Loucy (cell line): Measurements from ENCODE around the gene PPIE.

Experiments used
- H2AFZ ChIP-seq: fragments of 200-600 bp; sonication (generic); 2 replicates; pipeline ENCODE4 v1.6.0; 2016; ENCODE audit warnings: antibody characterized with exemption, mild to moderate bottlenecking, low read length, moderate library complexity
- H3F3A ChIP-seq: fragments of 200-600 bp; 2 replicates; pipeline ENCODE4 v1.6.0; 2016; ENCODE audit warnings: antibody characterized with exemption, low read depth, mild to moderate bottlenecking
- H3K27me3 ChIP-seq: fragments of 200-600 bp; sonication (generic); 2 replicates; pipeline ENCODE4 v1.6.1; 2014; ENCODE audit warnings: low read length, mild to moderate bottlenecking; ENCODE audit not compliant: insufficient read depth, poor library complexity, severe bottlenecking
- H3K36me3 ChIP-seq: fragments of 200-600 bp; sonication (generic); 2 replicates; pipeline ENCODE4 v1.6.1; 2016; ENCODE audit warnings: low read length; ENCODE audit not compliant: insufficient read depth
- H3K4me1 ChIP-seq: fragments of 200-600 bp; sonication (generic); 2 replicates; pipeline ENCODE4 v1.5.1; 2014; ENCODE audit warnings: low read length, mild to moderate bottlenecking; ENCODE audit not compliant: insufficient read depth, poor library complexity, severe bottlenecking
- H3K4me2 ChIP-seq: fragments of 200-600 bp; sonication (generic); 2 replicates; pipeline ENCODE4 v1.6.0; 2014; ENCODE audit warnings: antibody characterized with exemption, low read length, low read depth, mild to moderate bottlenecking; ENCODE audit not compliant: poor library complexity, severe bottlenecking
- H3K4me3 ChIP-seq: fragments of 200-600 bp; sonication (generic); 2 replicates; pipeline ENCODE4 v1.5.1; 2014; ENCODE audit warnings: low read length, mild to moderate bottlenecking, mixed read lengths; ENCODE audit not compliant: poor library complexity, severe bottlenecking
- H3K79me2 ChIP-seq: fragments of 200-600 bp; sonication (generic); 2 replicates; pipeline ENCODE4 v1.6.1; 2014; ENCODE audit warnings: low read length; ENCODE audit not compliant: insufficient read depth
- H3K9ac ChIP-seq: fragments of 200-600 bp; sonication (generic); 2 replicates; pipeline ENCODE4 v1.6.0; 2014; ENCODE audit warnings: mild to moderate bottlenecking, low read depth, low read length, moderate library complexity; ENCODE audit not compliant: poor library complexity, severe bottlenecking
- H3K9me2 ChIP-seq: fragments of 200-600 bp; sonication (generic); replicated peaks from 2 replicates; pipeline ENCODE4 v1.6.1; 2016; ENCODE audit warnings: low read depth, low read length, mixed read lengths
- H3K9me3 ChIP-seq: fragments of 200-600 bp; sonication (generic); 2 replicates; pipeline ENCODE4 v1.6.1; 2014; ENCODE audit warnings: mild to moderate bottlenecking, antibody characterized with exemption, low read length, low read depth; ENCODE audit not compliant: insufficient read depth
- H4K20me1 ChIP-seq: fragments of 200-600 bp; sonication (generic); 2 replicates; pipeline ENCODE4 v1.6.0; 2014; ENCODE audit warnings: antibody characterized with exemption, low read length, mild to moderate bottlenecking; ENCODE audit not compliant: insufficient read depth, poor library complexity, severe bottlenecking
- CTCF ChIP-seq: fragments of 200-600 bp; sonication (generic); conservative IDR thresholded peaks from 2 replicates; pipeline ENCODE4 v1.5.1; 2014; ENCODE audit warnings: mild to moderate bottlenecking, antibody characterized with exemption, low read length
- EZH2phosphoT487 ChIP-seq: fragments of 200-600 bp; IDR thresholded peaks from 2 replicates; pipeline ENCODE4 v1.6.1; 2018; ENCODE audit warnings: antibody characterized with exemption, mild to moderate bottlenecking, moderate library complexity, borderline replicate concordance

Gene PPIE

DNA sequence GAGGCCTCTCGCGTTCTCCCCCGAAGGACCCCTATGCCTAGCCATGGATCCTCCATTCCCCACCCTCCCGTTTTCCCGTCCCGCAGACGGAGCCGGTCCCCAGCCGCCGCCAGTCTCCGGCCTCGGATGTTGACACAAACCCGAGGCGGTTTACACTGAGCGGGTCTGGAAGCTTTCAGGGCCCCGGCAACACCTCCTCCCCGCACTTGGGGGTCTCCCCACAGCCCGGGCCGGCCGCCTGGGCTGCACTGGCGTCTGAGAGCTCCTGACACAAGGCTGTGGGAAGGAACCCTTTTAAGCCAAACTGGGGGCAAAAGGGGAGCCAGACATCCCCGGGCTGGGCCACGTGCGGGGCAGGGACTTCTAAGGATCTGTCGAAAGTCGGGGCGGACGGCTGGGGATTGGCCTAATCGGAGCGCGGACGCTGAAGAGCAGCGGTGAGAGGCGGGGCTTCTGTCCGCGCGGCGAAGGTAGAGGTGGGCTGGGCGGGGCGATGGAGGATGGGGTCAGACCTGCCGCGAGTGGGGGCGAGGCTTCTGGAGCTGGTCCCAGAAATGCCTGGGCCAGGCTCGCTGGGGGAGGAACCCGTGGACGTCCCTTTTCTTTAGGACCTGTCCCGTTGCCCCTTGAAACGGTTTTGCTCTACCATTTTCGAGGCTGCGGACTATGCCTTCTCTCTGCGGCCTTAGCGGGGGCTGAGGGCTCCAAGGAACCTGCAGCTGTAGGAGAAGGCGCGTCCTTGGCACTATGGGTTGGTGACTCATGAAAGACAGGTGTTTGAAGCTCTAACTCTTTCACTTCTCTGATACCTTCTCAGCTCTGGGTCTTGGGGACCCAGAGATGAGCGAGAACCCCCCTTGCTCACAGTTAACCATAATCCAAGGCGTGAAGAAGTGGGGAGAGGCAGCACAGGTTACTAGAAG, 46.3 kb upstream of the PPIE start:
- Histone ChIP-seq H3K9me3 (no peaks in the 10 kb centered on the region), H3K4me2 (no peak overlapping the region), H4K20me1 (no peaks in the 10 kb centered on the region)

GRCh38 chr1:39694026-39694425, 44.7 kb upstream of the PPIE start:
- no peak overlapping the region for H2AFZ ChIP-seq
- no peaks in the 10 kb centered on the region for H4K20me1 ChIP-seq
- H3F3A ChIP-seq: no peaks in the 10 kb centered on the region
- no peaks in the 10 kb centered on the region for H3K4me1 ChIP-seq
- no peaks in the 10 kb centered on the region for H3K36me3 ChIP-seq
- no peak overlapping the region for H3K4me3 ChIP-seq
- H3K79me2 ChIP-seq: no peaks in the 10 kb centered on the region
- no peaks in the 10 kb centered on the region for H3K27me3 ChIP-seq
- H3K9ac ChIP-seq: no peak overlapping the region
- no peaks in the 10 kb centered on the region for H3K9me2 ChIP-seq
- no peaks in the 10 kb centered on the region for H3K9me3 ChIP-seq
- TF ChIP-seq CTCF (no peak), EZH2phosphoT487 (no peak)
- no peak overlapping the region for H3K4me2 ChIP-seq

More for the DNA sequence above, 46.3 kb upstream of the PPIE start:
- Histone ChIP-seq H3K79me2 (no peaks in the 10 kb centered on the region), H3K27me3 (no peaks in the 10 kb centered on the region), H3F3A (no peaks in the 10 kb centered on the region), H3K9ac (no peak overlapping the region), H2AFZ (no peak overlapping the region), H3K36me3 (no peaks in the 10 kb centered on the region), H3K4me3 (no peak overlapping the region), H3K4me1 (no peaks in the 10 kb centered on the region), H3K9me2 (no peaks in the 10 kb centered on the region)
- TF ChIP-seq EZH2phosphoT487 (no peak), CTCF (no peak)

DNA sequence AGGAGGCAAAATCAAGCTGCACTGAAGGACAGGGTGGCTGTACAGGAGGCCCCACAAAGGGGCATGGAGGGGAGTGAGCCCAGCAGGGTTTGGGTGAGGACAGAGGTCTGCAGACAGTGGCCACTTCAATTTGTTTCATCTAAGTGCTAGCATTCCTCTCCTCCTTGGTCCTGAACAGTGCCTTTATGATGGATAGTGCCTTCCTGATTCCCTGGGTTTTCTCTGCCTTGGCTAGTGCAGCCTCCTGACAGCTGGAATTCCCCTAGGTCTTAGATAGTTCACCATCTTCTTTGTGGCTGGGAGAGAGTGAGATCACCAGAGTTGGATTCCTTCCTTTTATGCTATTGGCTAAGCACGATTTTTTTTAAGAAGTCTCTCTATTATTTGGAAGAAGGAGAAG, 43.7 kb upstream of the PPIE start:
- Histone ChIP-seq H3K9me2 (no peaks in the 10 kb centered on the region), H3K9me3 (no peaks in the 10 kb centered on the region), H2AFZ (no peak overlapping the region), H3F3A (no peaks in the 10 kb centered on the region), H3K9ac (no peak overlapping the region), H3K27me3 (no peaks in the 10 kb centered on the region), H4K20me1 (no peaks in the 10 kb centered on the region), H3K4me1 (no peaks in the 10 kb centered on the region), H3K4me3 (no peak overlapping the region), H3K36me3 (no peaks in the 10 kb centered on the region), H3K4me2 (no peak overlapping the region), H3K79me2 (no peaks in the 10 kb centered on the region)
- TF ChIP-seq CTCF: no peak
- no peak for TF ChIP-seq EZH2phosphoT487
